Effector memory CD4-positive, alpha-beta T cell (primary cell): ENCODE data around the gene GALNT18.

Source experiments
- DNase-seq, 3 donors: peaks; one replicate each; pipeline ENCODE4 v3.0.0-alpha.2; 2020
- H3K27ac ChIP-seq: 2 replicates; pipeline ENCODE4 v1.7.0; 2013; ENCODE audit warnings: mild to moderate bottlenecking, low read length, moderate library complexity; ENCODE audit not compliant: insufficient read depth, poor library complexity, severe bottlenecking
- H3K27me3 ChIP-seq: replicated peaks from 2 replicates; pipeline ENCODE4 v1.7.0; 2013; ENCODE audit warnings: mild to moderate bottlenecking, low read length; ENCODE audit not compliant: insufficient read depth, control insufficient read depth, poor library complexity, severe bottlenecking
- H3K36me3 ChIP-seq: 2 replicates; pipeline ENCODE4 v1.7.0; 2013; ENCODE audit warnings: mild to moderate bottlenecking, low read length, moderate library complexity; ENCODE audit not compliant: control insufficient read depth, insufficient read depth
- H3K4me1 ChIP-seq: 2 replicates; pipeline ENCODE4 v1.7.0; 2013; ENCODE audit warnings: low read length, mild to moderate bottlenecking; ENCODE audit not compliant: control insufficient read depth, insufficient read depth, poor library complexity, severe bottlenecking
- H3K4me3 ChIP-seq: 2 replicates; pipeline ENCODE4 v1.7.0; 2013; ENCODE audit warnings: low read length, low read depth, mild to moderate bottlenecking; ENCODE audit not compliant: insufficient read depth, poor library complexity, severe bottlenecking
- H3K9me3 ChIP-seq: 2 replicates; pipeline ENCODE4 v1.7.0; 2013; ENCODE audit warnings: mild to moderate bottlenecking, low read length, moderate library complexity; ENCODE audit not compliant: control insufficient read depth

GALNT18 gene

GRCh38 chr11:11505190-11505589, 116.6 kb downstream of the GALNT18 start:
- DNase-seq, result no peak
- no peaks in the 10 kb centered on the region for H3K9me3 ChIP-seq
- no peak overlapping the region for H3K27ac ChIP-seq
- no peaks in the 10 kb centered on the region for H3K36me3 ChIP-seq
- H3K4me1 ChIP-seq, result no peaks in the 10 kb centered on the region
- no peaks in the 10 kb centered on the region for H3K27me3 ChIP-seq
- H3K4me3 ChIP-seq, result no peak overlapping the region

- no peak overlapping the region for H3K4me3 ChIP-seq
- no peak overlapping the region for H3K27ac ChIP-seq
- H3K36me3 ChIP-seq, result no peaks in the 10 kb centered on the region
- no peaks in the 10 kb centered on the region for H3K9me3 ChIP-seq
- no peaks in the 10 kb centered on the region for H3K27me3 ChIP-seq
- DNase-seq, result no peak
- H3K4me1 ChIP-seq, result no peaks in the 10 kb centered on the region
Measured at GRCh38 chr11:11504071-11504470, 117.7 kb downstream of the GALNT18 start.

DNA sequence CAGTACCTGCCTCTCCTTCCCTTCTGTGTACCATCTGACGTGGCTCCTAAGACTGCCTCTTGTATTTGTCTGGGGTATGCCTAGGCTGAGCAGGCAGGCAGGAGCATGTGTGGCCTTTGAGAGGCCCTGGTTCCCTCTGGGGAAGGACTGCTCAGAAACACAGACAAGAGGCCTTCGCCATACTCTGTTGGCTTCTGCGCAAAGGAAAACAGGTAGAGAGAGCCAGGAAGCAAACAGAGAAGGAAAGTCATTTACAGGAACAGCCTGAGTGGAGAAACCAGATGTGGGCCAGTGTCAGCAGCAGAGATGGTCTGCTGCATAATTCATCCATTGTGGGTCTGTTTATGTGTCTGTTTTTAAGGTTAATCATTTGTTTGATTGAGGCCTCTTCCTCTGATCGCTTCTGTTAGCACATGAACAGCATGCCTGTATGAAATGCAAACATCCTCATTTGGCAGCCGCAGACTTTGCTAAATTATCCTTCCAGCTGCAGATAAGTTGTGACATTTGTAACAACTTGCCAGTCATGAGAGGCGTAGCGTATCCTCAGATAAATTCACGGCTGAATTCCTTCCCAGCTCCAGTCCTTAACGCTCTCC, 119.4 kb downstream of the GALNT18 start:
- Histone ChIP-seq H3K27ac (no peak overlapping the region), H3K27me3 (no peaks in the 10 kb centered on the region), H3K36me3 (no peaks in the 10 kb centered on the region), H3K4me3 (no peak overlapping the region), H3K9me3 (no peaks in the 10 kb centered on the region), H3K4me1 (no peaks in the 10 kb centered on the region)
- DNase-seq, result no peak

DNA sequence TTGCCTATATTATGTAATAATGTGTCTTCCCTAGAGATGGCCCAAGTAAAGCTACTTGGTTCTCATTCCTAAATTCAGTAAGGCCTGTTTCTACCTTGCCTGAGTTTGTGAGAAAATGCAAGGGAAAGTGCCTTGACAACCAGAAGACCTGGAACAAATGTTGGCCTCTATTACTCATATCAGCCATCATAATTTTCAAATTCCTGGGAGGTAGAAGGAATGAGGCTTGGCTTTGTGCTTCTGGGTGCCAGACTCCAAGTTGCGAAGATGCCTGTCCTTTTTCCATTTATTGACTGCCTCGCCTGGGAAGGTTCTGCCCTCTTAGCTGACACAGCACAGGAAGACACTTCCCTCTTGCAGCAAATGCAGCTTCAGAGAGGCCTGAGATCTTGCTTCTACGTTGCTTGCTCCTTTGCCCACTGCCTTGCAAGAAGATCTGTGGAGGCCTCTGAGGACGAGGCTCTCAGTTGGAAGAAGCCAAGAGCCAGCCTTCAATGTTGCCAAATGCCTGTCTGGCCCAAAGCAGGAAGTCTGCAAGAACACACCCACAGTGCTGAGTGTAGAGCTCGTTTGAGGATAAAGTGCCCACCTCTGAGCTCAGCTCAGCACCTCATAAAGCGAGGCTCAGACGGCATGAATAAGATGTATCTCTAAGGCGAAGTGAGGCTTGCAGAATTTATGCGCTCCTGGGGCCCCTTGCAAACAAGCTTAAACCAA, 120.1 kb downstream of the GALNT18 start:
- Histone ChIP-seq H3K9me3 (no peaks in the 10 kb centered on the region), H3K27me3 (no peaks in the 10 kb centered on the region), H3K4me1 (no peaks in the 10 kb centered on the region), H3K27ac (no peak overlapping the region), H3K4me3 (no peak overlapping the region), H3K36me3 (no peaks in the 10 kb centered on the region)
- no peak for DNase-seq

DNA sequence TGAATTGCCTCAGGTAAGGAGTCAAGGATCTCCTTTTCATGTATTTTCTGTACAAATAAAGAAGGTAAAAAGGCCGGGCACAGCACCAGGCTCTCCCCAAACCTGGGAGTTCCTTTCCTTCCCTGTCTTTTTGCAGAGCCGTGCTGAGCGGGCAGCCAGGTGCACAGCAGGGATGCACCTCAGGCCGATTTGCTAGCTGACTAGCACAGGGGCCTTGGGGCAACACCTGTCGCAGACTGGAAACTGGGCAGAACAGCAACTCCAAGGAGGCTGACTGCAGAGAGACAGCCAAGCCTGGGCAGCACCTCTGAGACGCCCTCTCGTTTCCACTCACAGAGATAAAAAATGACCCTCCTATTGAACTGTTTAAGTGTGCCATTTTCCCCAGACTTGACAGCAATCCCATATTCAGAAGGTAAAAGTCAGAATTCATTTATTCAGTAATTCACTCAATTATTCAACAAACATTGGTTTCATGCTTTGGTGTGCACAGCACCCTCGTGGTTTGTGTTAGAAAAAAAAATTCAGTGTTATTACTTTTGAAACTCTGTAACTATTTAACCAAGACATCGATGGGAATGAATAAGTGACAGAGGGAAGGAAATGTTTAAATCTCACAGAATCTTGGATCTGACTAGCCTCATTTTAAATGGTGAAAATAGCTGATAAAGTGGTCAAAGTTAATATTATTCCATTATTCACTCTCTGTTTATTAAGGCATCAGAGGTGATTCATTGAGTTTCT, 120.9 kb downstream of the GALNT18 start:
- no peak for DNase-seq
- Histone ChIP-seq H3K27me3 (no peaks in the 10 kb centered on the region), H3K27ac (no peak overlapping the region)

DNA sequence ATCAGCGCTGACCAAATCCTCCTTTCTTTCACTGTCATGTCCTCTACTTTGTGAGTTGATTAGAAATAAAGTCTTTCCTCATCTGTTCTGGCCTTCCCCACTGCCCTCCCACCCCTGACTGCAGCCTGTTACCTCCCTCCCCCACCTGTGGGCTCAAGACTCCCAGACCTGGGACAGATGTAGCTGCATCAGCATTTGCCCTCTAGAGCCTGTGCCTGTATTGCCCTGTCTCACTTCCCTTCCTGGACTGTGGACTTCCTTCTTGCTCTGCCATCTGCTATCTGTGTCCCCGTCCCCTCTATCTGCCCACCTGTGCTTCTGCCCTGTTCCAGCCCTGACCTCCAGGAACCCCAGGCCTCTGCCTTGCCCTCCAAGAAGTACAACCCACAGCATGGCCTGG, 122.5 kb downstream of the GALNT18 start:
- Histone ChIP-seq H3K9me3 (no peaks in the 10 kb centered on the region), H3K4me1 (no peaks in the 10 kb centered on the region), H3K27me3 (no peaks in the 10 kb centered on the region), H3K4me3 (no peak overlapping the region), H3K27ac (no peak overlapping the region), H3K36me3 (no peaks in the 10 kb centered on the region)
- no peak for DNase-seq

More for the DNA sequence above, 120.9 kb downstream of the GALNT18 start:
- Histone ChIP-seq H3K36me3 (no peaks in the 10 kb centered on the region), H3K4me3 (no peak overlapping the region), H3K9me3 (no peaks in the 10 kb centered on the region), H3K4me1 (no peaks in the 10 kb centered on the region)

- no peak for DNase-seq
Measured at GRCh38 chr11:11498195-11498594, 123.6 kb downstream of the GALNT18 start.

DNA sequence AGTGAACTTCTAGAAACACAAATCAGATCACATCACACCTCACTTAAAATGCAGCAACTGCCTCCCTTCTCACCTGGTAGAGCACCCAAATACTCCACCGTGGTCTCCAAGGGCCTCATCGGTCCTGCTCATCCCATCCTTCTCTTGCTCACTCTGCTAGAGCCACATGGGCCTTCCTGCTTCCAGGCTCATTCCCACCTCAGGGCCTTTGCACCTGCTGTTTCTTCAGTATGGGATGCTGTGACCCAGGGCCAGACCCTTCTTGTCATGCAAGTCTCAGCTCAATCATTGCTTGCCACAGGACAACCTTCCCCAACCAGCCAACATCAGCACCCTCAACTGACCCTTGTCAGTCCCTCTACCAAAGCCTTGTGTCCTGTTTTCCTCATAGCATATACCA, 124.9 kb downstream of the GALNT18 start:
- no peaks in the 10 kb centered on the region for H3K27me3 ChIP-seq

More at GRCh38 chr11:11498195-11498594, 123.6 kb downstream of the GALNT18 start:
- no peak overlapping the region for H3K27ac ChIP-seq
- no peaks in the 10 kb centered on the region for H3K9me3 ChIP-seq
- H3K4me3 ChIP-seq, result no peak overlapping the region
- no peaks in the 10 kb centered on the region for H3K4me1 ChIP-seq
- H3K36me3 ChIP-seq, result no peaks in the 10 kb centered on the region
- no peaks in the 10 kb centered on the region for H3K27me3 ChIP-seq

GRCh38 chr11:11494348-11494747, 127.5 kb downstream of the GALNT18 start:
- Histone ChIP-seq H3K4me1 (no peaks in the 10 kb centered on the region), H3K27ac (no peak overlapping the region), H3K9me3 (no peaks in the 10 kb centered on the region), H3K27me3 (no peaks in the 10 kb centered on the region), H3K36me3 (no peaks in the 10 kb centered on the region), H3K4me3 (no peak overlapping the region)
- no peak for DNase-seq

More for the DNA sequence above, 124.9 kb downstream of the GALNT18 start:
- Histone ChIP-seq H3K4me3 (no peak overlapping the region), H3K36me3 (no peaks in the 10 kb centered on the region), H3K9me3 (no peaks in the 10 kb centered on the region), H3K27ac (no peak overlapping the region), H3K4me1 (no peaks in the 10 kb centered on the region)
- no peak for DNase-seq

GRCh38 chr11:11493698-11494097, 128.1 kb downstream of the GALNT18 start:
- no peaks in the 10 kb centered on the region for H3K4me1 ChIP-seq
- H3K4me3 ChIP-seq, result no peak overlapping the region
- no peaks in the 10 kb centered on the region for H3K27me3 ChIP-seq
- no peaks in the 10 kb centered on the region for H3K36me3 ChIP-seq
- no peaks in the 10 kb centered on the region for H3K9me3 ChIP-seq
- no peak for DNase-seq
- no peak overlapping the region for H3K27ac ChIP-seq
